Stomach (tissue), 9 donors: ENCODE results near the gene PET100. TPM values are rescaled to one million over a fixed set of nuclear protein-coding genes. Genes with fewer than 3 reads are reported as not detected.
A peak's percentile ranks its signal among the peaks of the same experiment; 100 is the strongest.

Experiments
- DNase-seq, 2 donors: peaks; one replicate each; pipeline versions ENCODE4 v3.0.0 to v3.0.0-alpha.2; 2013 to 2019
- H3K27ac ChIP-seq, 5 donors: fragments of 200-600 bp in 4 of 5; sonication (generic) in 4 of 5; one replicate each; pipeline ENCODE4 v1.5.1; 2013 to 2019; ENCODE audit warnings: mild to moderate bottlenecking in 1 of 5, moderate library complexity in 1 of 5
- H3K27me3 ChIP-seq, 3 donors: fragments of 200-600 bp; sonication (generic); one replicate each; pipeline ENCODE4 v1.5.1; 2017 to 2019; ENCODE audit warnings: mixed run types in 1 of 3
- H3K36me3 ChIP-seq, 4 donors: fragments of 200-600 bp; sonication (generic); 1 replicate in 3 of 4; 2 replicates in 1 of 4; pipeline ENCODE4 v1.5.1; 2016 to 2019
- H3K4me1 ChIP-seq, 4 donors: fragments of 200-600 bp; sonication (generic); one replicate each; pipeline ENCODE4 v1.5.1; 2016 to 2019
- H3K4me3 ChIP-seq, 4 donors: fragments of 200-600 bp; sonication (generic) in 3 of 4; one replicate each; pipeline ENCODE4 v1.5.1; 2016 to 2019; ENCODE audit warnings: mild to moderate bottlenecking in 1 of 4
- H3K9me3 ChIP-seq, 4 donors: fragments of 200-600 bp; sonication (generic); one replicate each; pipeline ENCODE4 v1.5.1; 2016 to 2019
- EP300 ChIP-seq: sonication (generic); formaldehyde crosslinking; IDR thresholded peaks from one replicate; pipeline ENCODE4 v1.6.1; 2017; ENCODE audit warnings: antibody characterized with exemption
- POLR2A ChIP-seq, 4 donors: fragments of 450-650 bp; IDR thresholded peaks; one replicate each; pipeline ENCODE4 v1.6.1; 2016; ENCODE audit warnings: antibody characterized with exemption in 4 of 4, control low read depth in 2 of 4, mild to moderate bottlenecking in 1 of 4, moderate library complexity in 1 of 4
- POLR2AphosphoS5 ChIP-seq, 3 donors: sonication (generic); formaldehyde crosslinking; IDR thresholded peaks; one replicate each; pipeline ENCODE4 v1.6.1; 2016; ENCODE audit warnings: antibody characterized with exemption in 3 of 3
- WGBS, 5 donors: extraction: QIAGEN DNeasy Blood & Tissue Kit in 3 of 5; methylation state at CpG; one replicate each; pipeline versions ENCODE4 v1.1.5 to v1.1.7; 2013 to 2018; 5-methylcytosine and 5-hydroxymethylcytosine counted together
- intact Hi-C: fragments of 100-400 bp; cut with DNase I; formaldehyde crosslinking; loops from one replicate; pipeline ENCODE4 v1.15.1; 2023; ENCODE audit warnings: low total_unique reads
- polyA plus RNA-seq, 3 donors: library from polyadenylated mRNA; stranded (reverse); fragments of 200-250 nt; gene quantifications; one replicate each; pipeline ENCODE4 v1.2.3, GENCODE V29; 2013
- total RNA-seq, 5 donors: library from RNA; depleted of rRNA; stranded (reverse); fragments of >200 nt; gene quantifications; one replicate each; pipeline versions ENCODE4 v1.1.0 to v1.2.3, GENCODE V29; 2014 to 2016
- TF ChIP-seq, protein P1 (sequence below), 7 experiments: fragments of 450-650 bp in 4 of 7; fragments of 200-600 bp in 3 of 7; sonication (generic) in 3 of 7; IDR thresholded peaks; one replicate each; pipeline ENCODE4 v1.5.1; 2016 to 2019; ENCODE audit warnings: antibody characterized with exemption in 7 of 7, control low read depth in 2 of 7, mild to moderate bottlenecking in 1 of 7
- donor health status: healthy with polysubstance abuse.
- donor health status: Bipolar disorder and iron deficiency.
- donor health status: healthy.

Gene PET100
- total and polyA plus RNA-seq, 8 donors: 0.89 to 197 (median 28.1) TPM

DNA sequence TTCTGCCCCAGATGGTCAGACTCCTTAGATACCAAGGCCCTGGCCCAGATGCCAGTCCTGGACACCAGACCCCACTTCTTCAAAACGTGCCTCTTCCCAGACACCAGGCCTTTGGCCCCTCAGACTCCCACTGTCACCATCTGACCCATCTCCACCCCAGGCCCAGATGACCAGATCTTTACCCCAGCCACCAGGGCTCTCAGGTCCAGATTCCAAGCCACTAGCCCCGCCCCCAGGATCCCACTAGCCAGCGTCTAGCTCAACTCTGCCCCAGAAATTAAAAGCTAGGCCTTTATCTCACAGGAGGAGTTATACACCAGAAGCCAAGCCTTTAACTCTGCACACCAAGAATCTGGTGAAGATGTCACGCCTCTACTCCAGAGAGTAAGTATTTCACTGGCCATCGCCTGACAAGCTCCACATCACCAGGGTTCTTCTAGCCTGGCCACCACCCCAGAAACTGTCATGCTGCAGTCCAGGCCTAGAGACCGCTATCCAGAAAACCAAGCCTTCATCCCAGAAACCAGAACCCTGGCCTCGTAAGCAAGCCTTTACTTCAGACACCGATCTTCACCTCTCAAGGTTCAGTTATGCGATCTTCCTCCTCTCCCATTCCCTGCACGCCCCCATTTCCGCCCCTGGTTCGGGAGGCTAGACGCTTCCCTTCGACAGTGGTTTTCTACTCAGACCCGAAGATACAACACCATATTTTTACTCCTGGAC, 843 bp upstream of the PET100 start:
- peak overlapping the region; percentile 76 to 89 (median 87) for H3K27ac ChIP-seq
- peak overlapping the region; percentile 77 to 98 (median 88) for H3K4me3 ChIP-seq
- TF ChIP-seq POLR2A (IDR thresholded peaks at IDR 0.05) (no peak), EP300 (no peak), POLR2AphosphoS5 (IDR thresholded peaks at IDR 0.05) (no peak)
- TF ChIP-seq, protein P1, sequence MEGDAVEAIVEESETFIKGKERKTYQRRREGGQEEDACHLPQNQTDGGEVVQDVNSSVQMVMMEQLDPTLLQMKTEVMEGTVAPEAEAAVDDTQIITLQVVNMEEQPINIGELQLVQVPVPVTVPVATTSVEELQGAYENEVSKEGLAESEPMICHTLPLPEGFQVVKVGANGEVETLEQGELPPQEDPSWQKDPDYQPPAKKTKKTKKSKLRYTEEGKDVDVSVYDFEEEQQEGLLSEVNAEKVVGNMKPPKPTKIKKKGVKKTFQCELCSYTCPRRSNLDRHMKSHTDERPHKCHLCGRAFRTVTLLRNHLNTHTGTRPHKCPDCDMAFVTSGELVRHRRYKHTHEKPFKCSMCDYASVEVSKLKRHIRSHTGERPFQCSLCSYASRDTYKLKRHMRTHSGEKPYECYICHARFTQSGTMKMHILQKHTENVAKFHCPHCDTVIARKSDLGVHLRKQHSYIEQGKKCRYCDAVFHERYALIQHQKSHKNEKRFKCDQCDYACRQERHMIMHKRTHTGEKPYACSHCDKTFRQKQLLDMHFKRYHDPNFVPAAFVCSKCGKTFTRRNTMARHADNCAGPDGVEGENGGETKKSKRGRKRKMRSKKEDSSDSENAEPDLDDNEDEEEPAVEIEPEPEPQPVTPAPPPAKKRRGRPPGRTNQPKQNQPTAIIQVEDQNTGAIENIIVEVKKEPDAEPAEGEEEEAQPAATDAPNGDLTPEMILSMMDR (IDR thresholded peaks at IDR 0.05): no peak
- H3K4me1 ChIP-seq: peaks cover 25 to 47% (median 42%) of the 10 kb centered on the region in 4 donors
- intact Hi-C loops: no loop called here
- DNase-seq: no peak
- 3 to 5% (median 3%) methylated on average over 15 of the region's 15 CpGs for WGBS, 5 donors
- no peaks in the 10 kb centered on the region for H3K9me3 ChIP-seq
- H3K36me3 ChIP-seq: peaks cover 12 to 59% (median 52%) of the 10 kb centered on the region in 4 donors
- no peaks in the 10 kb centered on the region for H3K27me3 ChIP-seq

DNA sequence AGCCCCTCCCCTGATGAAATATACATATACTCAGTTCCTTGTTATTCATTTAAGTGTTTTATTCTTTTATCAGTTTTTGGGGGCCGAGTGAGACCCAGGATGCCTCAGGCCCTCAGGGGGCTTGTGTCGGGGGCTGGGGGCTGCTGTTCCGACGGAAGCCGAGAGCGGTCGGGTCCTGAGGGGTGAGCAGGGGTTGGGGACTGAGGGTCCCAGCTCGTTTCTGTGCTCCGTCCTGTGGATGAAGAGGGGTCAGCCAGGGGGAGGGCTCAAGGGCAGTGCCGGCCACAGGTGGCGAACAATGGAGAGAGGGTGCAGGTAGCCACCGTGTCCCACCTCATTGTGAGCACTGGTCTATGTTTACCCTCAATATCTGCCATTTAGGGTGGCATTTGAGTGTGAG, 2.0 kb downstream of the PET100 start:
- peaks cover 0 to 15% (median 0%) of the 10 kb centered on the region in 3 donors for H3K27me3 ChIP-seq
- DNase-seq: no peak
- no peaks in the 10 kb centered on the region for H3K9me3 ChIP-seq
- 89 to 91% (median 90%) methylated on average over 12 of the region's 12 CpGs for WGBS, 5 donors
- H3K27ac ChIP-seq: no peak overlapping the region
- H3K36me3 ChIP-seq: peaks cover 0 to 31% (median 24%) of the 10 kb centered on the region in 4 donors
- peaks cover 25 to 49% (median 47%) of the 10 kb centered on the region in 4 donors for H3K4me1 ChIP-seq
- TF ChIP-seq EP300: no peak
- TF ChIP-seq POLR2AphosphoS5 (IDR thresholded peaks at IDR 0.05): no peak
- TF ChIP-seq, protein P1 (IDR thresholded peaks at IDR 0.05): no peak
- no peak for TF ChIP-seq POLR2A (IDR thresholded peaks at IDR 0.05)
- intact Hi-C loops: no loop called here
- no peak overlapping the region for H3K4me3 ChIP-seq

DNA sequence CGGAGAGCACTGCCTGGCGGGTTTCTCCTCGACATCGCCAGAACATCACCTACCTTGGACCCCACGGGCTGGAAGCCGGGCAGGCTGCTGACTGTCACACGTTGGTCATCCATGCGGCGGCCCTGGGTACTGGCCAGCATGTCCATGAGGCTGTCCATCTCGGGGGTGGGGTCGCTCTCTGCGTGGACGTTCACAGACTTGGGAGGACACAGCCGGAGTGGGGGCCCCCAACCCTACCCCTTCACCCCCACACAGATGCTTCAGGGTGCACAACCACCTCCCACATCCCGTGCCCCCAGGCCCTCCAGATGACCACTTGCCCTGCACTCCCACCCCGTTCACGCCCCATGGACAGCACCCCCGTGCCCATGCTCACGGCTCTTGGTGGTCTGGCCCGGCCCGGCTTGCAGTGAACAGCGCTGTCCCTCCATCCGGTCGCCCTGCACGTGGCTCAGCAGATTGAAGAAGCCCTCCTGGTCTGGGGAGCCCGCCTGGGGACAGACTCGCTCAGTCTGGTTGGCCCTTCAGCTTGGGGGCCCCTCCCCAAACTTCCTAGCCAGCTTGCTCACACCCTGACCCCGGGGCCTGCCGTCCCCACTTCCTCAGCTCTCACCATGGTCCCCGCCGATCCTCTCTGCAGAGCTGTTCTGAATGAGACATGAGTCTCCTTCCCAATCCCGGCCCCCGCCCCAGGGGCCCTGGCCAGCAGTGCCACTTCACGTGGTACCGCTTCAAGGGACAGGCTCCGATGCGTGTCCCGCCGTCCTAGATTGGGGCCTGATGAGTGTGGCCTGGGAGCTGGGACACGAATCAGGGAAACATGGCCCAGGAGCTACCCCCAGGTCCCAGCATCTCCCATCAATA, 3.0 kb downstream of the PET100 start:
- no peak overlapping the region for H3K4me3 ChIP-seq
- H3K4me1 ChIP-seq: peaks cover 25 to 46% (median 42%) of the 10 kb centered on the region in 4 donors
- no peaks in the 10 kb centered on the region for H3K9me3 ChIP-seq
- TF ChIP-seq POLR2A (IDR thresholded peaks at IDR 0.05) (no peak), EP300 (no peak), POLR2AphosphoS5 (IDR thresholded peaks at IDR 0.05) (no peak)
- TF ChIP-seq, protein P1 (IDR thresholded peaks at IDR 0.05): no peak
- no peak overlapping the region for H3K27ac ChIP-seq
- intact Hi-C loops: no loop called here
- DNase-seq: no peak
- peaks cover 0 to 25% (median 8%) of the 10 kb centered on the region in 3 donors for H3K27me3 ChIP-seq
- peaks cover 0 to 21% (median 16%) of the 10 kb centered on the region in 4 donors for H3K36me3 ChIP-seq
- 89 to 93% (median 92%) methylated on average over 14 to 40 of the region's 40 CpGs for WGBS, 5 donors

DNA sequence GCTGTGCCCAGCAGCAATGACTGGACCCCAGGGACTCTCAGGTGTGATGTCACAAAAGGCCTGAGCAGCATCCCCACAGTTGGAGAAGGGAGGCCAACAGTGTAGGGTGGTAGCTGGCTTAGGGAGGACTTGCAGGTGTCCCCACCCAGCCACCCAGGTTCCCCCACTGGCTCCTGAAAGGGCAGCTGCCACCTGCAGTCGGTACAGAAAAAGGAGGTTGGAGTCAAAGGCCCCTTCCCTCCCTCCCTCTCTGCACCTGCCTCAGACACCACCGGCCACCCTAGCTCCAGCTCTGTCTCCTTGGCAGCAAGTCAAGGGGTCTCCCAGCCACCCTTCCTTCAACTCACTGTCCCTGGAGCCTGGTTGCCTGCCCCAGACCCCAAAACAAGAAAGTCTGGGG, 4.1 kb downstream of the PET100 start, which contains the start of gene PCP2:
Gene PCP2 (minus strand): TSS at position 22 of the 400 bp plus-strand sequence. CDS start 262 bp downstream, outside the sequence.
- Histone ChIP-seq H3K4me1 (peaks cover 17 to 46% (median 41%) of the 10 kb centered on the region in 4 donors), H3K27ac (no peak within 1 kb of the TSS), H3K9me3 (no peaks in the 10 kb centered on the region), H3K4me3 (no peak within 1 kb of the TSS), H3K27me3 (peaks cover 0 to 36% (median 9%) of the 10 kb centered on the region in 3 donors), H3K36me3 (peaks cover 0 to 24% (median 16%) of the 10 kb centered on the region in 4 donors)
- DNase-seq: no peak
- WGBS, 5 donors: 0 to 49% (median 21%) methylated on average over 1 to 2 of the region's 2 CpGs
- intact Hi-C loops: no loop called here
- TF ChIP-seq EP300 (no peak), POLR2AphosphoS5 (IDR thresholded peaks at IDR 0.05) (no peak), POLR2A (IDR thresholded peaks at IDR 0.05) (no peak)
- TF ChIP-seq, protein P1 (IDR thresholded peaks at IDR 0.05): no peak
